Activated T-cell treated with anti-CD3 and anti-CD28 coated beads, Interleukin-2, amount 50 U/mL, for 72 hours (primary cell): ENCODE measurements around the gene NGFR. TPM values are rescaled to one million over a fixed set of nuclear protein-coding genes. Genes with fewer than 3 reads are reported as not detected.

ENCODE experiments used
- ATAC-seq, 2 donors: fragments of 150-1000 bp; cut with Tn5 transposase; replicated peaks in 1 of 2; 2 replicates each; pipeline ENCODE4 v1.10.0; 2021; ENCODE audit warnings: moderate library complexity in 2 of 2, mild to moderate bottlenecking in 1 of 2
- DNase-seq, 2 donors: peaks; one replicate each; pipeline ENCODE4 v3.0.0; 2021 to 2022; ENCODE audit warnings: mixed read lengths in 1 of 2
- H3K27ac Mint-ChIP-seq: one replicate; pipeline ENCODE4 v1.8.0; 2022; ENCODE audit warnings: mild to moderate bottlenecking, moderate library complexity, mixed read lengths
- H3K27me3 Mint-ChIP-seq: one replicate; pipeline ENCODE4 v1.8.0; 2022; ENCODE audit warnings: low read depth, mixed read lengths
- H3K36me3 Mint-ChIP-seq, 2 donors: one replicate each; pipeline ENCODE4 v1.8.0; 2022; ENCODE audit warnings: mixed read lengths in 2 of 2, mild to moderate bottlenecking in 1 of 2; ENCODE audit not compliant: insufficient read depth in 2 of 2
- H3K4me1 Mint-ChIP-seq: one replicate; pipeline ENCODE4 v1.8.0; 2022; ENCODE audit warnings: low read depth, mixed read lengths
- H3K4me3 Mint-ChIP-seq, 2 donors: one replicate each; pipeline ENCODE4 v1.8.0; 2022; ENCODE audit warnings: mild to moderate bottlenecking in 2 of 2, mixed read lengths in 2 of 2, moderate library complexity in 2 of 2
- H3K9me3 Mint-ChIP-seq, 2 donors: one replicate each; pipeline ENCODE4 v1.8.0; 2022; ENCODE audit warnings: mixed read lengths in 2 of 2
- total RNA-seq, 2 donors: library from RNA; stranded (reverse); gene quantifications; one replicate each; pipeline ENCODE4 v1.2.3, GENCODE V29; 2022

The NGFR gene, protein sequence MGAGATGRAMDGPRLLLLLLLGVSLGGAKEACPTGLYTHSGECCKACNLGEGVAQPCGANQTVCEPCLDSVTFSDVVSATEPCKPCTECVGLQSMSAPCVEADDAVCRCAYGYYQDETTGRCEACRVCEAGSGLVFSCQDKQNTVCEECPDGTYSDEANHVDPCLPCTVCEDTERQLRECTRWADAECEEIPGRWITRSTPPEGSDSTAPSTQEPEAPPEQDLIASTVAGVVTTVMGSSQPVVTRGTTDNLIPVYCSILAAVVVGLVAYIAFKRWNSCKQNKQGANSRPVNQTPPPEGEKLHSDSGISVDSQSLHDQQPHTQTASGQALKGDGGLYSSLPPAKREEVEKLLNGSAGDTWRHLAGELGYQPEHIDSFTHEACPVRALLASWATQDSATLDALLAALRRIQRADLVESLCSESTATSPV
- under 1 TPM; 0.14 to 0.28 TPM for total RNA-seq

DNA sequence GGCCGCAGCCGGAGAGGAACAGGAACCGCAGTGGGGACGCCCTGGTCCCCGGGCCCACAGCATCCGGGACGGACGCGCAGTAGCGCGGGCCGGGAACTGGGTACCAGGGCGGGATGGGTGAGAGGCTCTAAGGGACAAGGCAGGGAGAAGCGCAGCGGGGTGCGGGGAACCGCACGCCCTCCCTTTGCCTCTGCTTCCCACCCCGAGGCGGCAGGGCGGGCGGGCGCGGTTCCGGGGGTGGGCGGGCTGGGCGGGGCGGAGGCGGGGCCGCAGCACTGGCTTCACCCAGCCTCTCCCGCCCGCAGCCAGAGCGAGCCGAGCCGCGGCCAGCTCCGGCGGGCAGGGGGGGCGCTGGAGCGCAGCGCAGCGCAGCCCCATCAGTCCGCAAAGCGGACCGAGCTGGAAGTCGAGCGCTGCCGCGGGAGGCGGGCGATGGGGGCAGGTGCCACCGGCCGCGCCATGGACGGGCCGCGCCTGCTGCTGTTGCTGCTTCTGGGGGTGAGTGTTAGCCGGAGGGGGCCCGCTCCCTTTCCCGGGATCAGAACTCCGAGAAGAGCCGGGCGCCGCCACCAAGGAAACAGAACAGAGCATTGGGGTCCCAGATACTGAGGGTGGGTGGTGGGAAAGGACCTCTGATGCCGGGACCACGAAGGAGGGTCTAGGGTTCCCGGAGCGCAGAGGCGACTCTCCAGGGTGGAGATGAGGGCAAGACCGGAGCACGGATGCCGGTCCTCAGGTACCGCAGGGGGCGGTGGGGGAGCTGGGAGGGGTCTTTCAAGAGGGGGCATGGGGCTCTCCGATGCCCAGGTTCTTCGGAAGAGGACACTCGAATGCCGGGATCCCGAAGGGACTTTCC lies at the start of gene NGFR:
NGFR (plus strand) TSS at position 308 of the 856 bp plus-strand sequence; CDS start at position 433, 125 bp downstream.
- peak; percentile 71 to 72 for ATAC-seq
- H3K27me3 Mint-ChIP-seq, result peaks cover 73% of the 10 kb centered on the region
- no peaks in the 10 kb centered on the region for H3K36me3 Mint-ChIP-seq
- peaks cover 8% of the 10 kb centered on the region for H3K4me1 Mint-ChIP-seq
- peak within 1 kb of the TSS; percentile 85 to 88 for H3K4me3 Mint-ChIP-seq
- no peaks in the 10 kb centered on the region for H3K9me3 Mint-ChIP-seq
- peak; percentile 55 to 62 for DNase-seq
- H3K27ac Mint-ChIP-seq, result peak within 1 kb of the TSS; percentile 62

DNA sequence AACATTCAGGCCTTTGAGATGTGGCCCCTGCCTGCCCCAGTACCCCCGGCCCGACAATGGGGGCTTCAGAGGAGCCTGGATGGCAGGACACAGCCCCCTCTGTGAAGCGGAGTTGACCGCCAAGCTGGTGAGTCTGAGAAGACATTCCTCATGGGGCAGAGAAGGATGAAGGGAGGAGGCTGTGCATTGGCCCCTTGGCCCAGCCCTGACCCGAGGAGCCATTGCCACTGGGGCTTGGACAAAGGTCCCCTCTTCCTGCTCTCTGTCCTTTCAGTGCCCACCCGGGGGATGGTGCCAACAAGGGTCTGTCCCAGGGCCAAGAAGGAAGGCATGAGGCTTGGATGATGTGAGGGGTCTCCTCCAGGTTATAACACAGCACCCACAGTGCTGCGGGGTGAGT lies 49.5 kb upstream of the NGFR start:
- Mint-ChIP-seq H3K27me3 (peaks cover 20% of the 10 kb centered on the region), H3K4me3 (no peak overlapping the region), H3K4me1 (no peaks in the 10 kb centered on the region), H3K9me3 (no peaks in the 10 kb centered on the region), H3K36me3 (no peaks in the 10 kb centered on the region), H3K27ac (no peak overlapping the region)
- no peak for ATAC-seq
- no peak for DNase-seq

DNA sequence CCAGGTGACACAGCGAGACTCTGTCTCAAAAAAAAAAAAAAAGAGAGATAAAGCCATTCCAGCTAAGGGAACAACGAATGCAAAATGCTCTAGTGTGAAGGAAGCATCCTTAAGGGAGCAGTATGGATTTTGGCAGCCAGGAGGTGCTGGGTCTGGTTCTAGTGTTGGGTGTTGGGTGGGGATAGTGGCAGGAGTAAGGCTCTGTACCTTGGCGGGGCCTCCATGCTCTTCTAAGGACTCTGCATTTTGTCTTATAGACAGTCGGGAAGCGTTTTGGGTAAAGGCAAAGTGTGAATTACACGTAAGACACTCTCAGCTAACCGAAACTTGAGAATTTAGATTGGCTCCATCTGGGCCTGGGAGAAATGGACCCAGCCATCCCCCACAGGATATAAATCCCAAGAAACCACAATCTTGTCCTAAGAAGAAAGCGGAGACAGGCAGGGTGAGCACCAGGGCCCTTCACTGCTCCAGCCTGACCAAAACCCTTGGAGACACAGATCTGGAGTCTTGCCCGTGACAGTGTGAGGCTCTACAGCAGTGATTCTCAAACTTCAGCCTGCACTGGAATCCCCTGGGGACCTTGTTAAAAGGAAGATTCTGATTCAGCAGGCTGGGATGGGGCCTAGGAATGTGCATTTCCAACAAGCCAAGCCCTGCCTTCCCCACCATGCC lies 47.3 kb upstream of the NGFR start:
- H3K4me1 Mint-ChIP-seq, result no peaks in the 10 kb centered on the region
- H3K36me3 Mint-ChIP-seq, result no peaks in the 10 kb centered on the region
- H3K4me3 Mint-ChIP-seq, result no peak overlapping the region
- DNase-seq (no peak), ATAC-seq (no peak)
- H3K27me3 Mint-ChIP-seq, result peaks cover 2% of the 10 kb centered on the region
- H3K27ac Mint-ChIP-seq, result no peak overlapping the region
- H3K9me3 Mint-ChIP-seq, result no peaks in the 10 kb centered on the region

DNA sequence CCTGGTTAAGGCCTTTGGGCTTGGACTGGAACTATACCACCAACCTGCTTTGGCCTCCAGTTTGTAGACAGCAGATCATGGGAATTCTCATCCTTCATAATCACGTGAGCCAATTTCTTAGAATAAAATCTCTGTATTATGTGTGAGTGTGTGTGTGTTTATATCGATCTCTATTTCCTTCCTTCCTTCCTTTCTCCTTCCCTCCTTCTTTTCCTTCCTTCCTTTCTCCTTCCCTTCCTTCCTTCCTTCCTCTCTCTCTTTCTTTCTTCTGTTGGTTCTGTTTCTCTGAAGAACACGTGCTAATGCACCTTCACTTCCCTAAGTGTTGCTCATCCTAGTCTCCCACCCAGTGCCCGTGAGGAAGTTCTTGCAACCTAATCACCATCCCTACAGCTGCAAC lies 44.9 kb upstream of the NGFR start:
- no peak for DNase-seq
- no peak for ATAC-seq
- H3K4me3 Mint-ChIP-seq, result no peak overlapping the region
- H3K36me3 Mint-ChIP-seq, result no peaks in the 10 kb centered on the region
- peaks cover 6% of the 10 kb centered on the region for H3K27me3 Mint-ChIP-seq
- no peak overlapping the region for H3K27ac Mint-ChIP-seq
- no peaks in the 10 kb centered on the region for H3K9me3 Mint-ChIP-seq
- H3K4me1 Mint-ChIP-seq, result no peaks in the 10 kb centered on the region

DNA sequence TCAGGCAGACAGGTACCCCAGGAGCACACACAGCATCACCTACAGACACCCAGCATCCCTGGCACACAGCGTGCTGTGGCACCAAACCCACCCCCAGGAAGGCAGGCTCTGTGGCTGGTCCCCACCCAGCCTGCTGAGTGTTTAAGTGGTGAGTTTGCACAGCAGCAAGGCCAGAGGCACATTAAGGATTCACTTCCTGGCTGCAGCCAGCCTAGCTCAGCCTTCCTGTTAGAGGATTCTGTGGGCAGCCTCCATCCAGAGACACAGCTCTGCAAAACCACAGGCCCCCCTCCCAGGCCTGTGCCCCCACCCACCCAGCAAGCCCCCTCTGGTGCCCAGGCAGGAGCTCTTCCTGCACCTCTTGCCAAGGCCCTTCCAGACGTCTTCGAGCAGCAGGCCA lies 44.4 kb upstream of the NGFR start:
- H3K4me3 Mint-ChIP-seq, result no peak overlapping the region
- ATAC-seq, result no peak

DNA sequence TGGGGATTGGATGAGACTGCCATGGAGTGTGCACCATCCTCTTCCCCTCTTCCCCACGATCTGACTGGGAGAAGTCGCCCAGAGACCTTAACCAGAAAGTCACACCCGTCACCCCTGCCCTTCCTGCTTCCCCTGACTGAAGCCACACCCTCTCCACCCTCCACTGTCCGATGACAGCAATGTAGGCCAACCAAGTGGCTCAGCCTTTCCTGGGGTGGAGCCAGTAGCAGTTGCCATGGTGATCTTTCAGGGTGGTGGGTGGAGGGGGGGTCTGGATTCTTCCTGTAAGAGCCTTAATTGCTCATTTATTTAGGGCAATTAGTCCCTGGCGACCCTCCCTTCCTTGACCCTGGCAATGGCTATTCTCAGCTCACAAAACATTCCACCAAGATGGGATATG lies 42.9 kb upstream of the NGFR start:
- Mint-ChIP-seq H3K27ac (no peak overlapping the region), H3K36me3 (no peaks in the 10 kb centered on the region), H3K27me3 (peaks cover 21% of the 10 kb centered on the region), H3K4me3 (no peak overlapping the region), H3K9me3 (no peaks in the 10 kb centered on the region), H3K4me1 (peaks cover 5% of the 10 kb centered on the region)
- DNase-seq, result no peak
- ATAC-seq, result no peak

More for the DNA sequence above, 44.4 kb upstream of the NGFR start:
- Mint-ChIP-seq H3K4me1 (no peaks in the 10 kb centered on the region), H3K27me3 (peaks cover 7% of the 10 kb centered on the region), H3K9me3 (no peaks in the 10 kb centered on the region), H3K27ac (no peak overlapping the region), H3K36me3 (no peaks in the 10 kb centered on the region)
- DNase-seq, result no peak

DNA sequence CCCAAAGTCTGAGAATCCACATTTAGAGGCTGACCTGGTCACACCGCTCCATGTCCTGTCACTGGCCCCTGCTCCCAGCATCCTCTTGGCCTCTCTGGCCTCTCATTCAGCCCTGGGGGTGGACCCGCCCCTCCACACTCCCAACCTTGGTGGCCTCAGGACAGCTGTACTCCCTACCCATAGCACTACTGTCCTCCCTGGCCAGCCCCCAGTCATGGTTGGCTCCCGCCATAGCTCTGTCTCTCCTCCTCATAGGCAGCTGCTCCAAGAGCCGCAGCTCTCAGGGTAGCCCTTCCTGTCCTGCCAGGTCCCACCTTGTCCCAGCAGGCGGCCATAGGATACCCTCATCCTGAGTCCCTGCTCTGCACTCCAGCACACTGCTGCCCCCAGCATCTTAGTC lies 42.4 kb upstream of the NGFR start:
- no peak for ATAC-seq
- Mint-ChIP-seq H3K27me3 (peaks cover 26% of the 10 kb centered on the region), H3K9me3 (no peaks in the 10 kb centered on the region), H3K27ac (no peak overlapping the region), H3K36me3 (no peaks in the 10 kb centered on the region), H3K4me1 (peaks cover 5% of the 10 kb centered on the region), H3K4me3 (no peak overlapping the region)
- DNase-seq, result no peak

DNA sequence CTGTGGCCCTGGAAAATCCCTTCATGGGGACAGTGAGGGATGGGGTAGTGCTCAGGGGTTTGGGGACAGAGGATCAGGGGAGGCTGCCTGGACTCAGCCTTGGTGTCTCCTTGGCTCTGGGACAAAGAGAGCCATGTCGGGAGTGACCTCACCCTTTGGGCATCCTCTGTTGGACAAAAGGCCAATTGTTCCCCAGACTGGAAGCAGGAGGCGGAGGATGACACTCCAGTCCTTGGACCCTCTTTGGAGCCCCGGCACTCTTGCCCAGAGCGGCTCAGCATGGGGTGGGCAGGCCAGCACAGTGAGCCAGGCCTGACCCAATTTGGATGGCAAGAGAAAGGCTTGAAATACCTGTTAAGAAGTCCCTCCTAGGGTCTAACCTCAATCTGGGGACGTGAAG lies 41.0 kb upstream of the NGFR start:
- DNase-seq, result no peak
- no peak overlapping the region for H3K4me3 Mint-ChIP-seq
- H3K27me3 Mint-ChIP-seq, result peaks cover 30% of the 10 kb centered on the region
- no peaks in the 10 kb centered on the region for H3K36me3 Mint-ChIP-seq
- H3K9me3 Mint-ChIP-seq, result no peaks in the 10 kb centered on the region
- no peak overlapping the region for H3K27ac Mint-ChIP-seq
- peaks cover 5% of the 10 kb centered on the region for H3K4me1 Mint-ChIP-seq
- ATAC-seq, result no peak

DNA sequence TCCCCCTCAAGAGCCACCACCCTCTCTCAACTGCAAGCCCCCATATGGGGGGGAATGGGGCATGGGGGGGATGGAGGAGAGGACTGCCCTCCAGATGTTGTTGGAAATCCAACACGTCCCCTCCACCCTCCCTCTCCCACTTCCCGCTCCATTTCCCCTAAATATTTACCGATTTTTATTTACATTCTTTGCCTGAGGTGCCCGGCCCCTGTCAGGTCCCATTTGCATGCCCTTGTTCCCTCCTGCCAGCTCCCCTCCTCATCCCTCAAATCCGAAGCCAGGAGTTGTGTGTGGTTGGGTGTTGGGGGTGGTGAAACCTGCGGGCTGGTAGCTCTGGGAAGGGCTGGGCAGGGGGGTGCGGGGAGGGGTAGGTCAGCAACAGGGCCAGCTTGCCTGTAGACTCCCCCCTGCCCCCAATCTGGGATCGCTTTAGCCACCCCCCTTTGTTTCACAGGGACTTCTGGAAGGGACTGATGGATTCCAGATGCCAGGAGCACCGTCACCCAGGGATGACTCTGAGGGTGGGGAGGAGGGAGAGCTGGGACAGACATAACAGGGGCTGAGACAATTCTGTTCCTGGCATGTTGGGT lies 39.7 kb upstream of the NGFR start:
- ATAC-seq, result no peak
- Mint-ChIP-seq H3K9me3 (no peaks in the 10 kb centered on the region), H3K4me1 (peaks cover 5% of the 10 kb centered on the region), H3K36me3 (no peaks in the 10 kb centered on the region), H3K27me3 (peaks cover 41% of the 10 kb centered on the region), H3K4me3 (no peak overlapping the region), H3K27ac (no peak overlapping the region)
- no peak for DNase-seq

DNA sequence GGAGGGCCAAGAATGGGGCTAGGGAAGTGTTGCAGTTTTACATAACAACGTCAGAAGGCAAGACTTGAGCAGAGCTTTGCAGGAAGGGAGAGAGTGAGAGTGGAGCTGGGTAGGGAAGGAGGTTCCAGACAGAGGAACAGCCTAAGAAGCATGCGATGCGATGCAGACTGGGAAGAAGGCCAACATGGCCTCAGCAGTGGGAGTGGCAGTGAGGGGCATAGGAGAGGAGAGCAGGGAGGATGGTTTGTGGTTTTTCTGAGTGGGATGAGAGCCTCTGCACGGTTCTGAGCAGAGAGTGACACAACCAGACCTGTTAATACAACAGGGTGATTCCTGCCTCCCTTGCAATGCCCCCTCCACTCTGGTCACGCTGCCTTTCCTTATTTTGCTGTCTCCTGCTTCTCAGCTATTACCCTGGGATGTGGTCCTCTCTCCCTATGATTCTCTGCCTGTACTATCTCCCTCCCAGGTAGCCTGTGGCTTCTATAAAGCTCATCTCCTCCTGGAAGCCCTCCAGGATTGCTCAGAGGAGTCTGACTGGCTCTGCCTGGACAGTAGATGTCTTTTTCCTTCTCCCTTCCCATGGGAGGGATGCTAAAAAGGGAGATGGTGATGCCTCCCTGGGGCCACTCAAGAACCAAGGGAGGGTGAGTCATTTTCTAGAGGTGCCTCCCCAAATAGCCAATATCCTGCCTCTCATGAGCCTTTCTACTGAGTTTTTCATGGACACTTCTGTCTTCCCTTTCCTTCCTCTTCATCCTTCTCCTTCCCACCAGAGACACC lies 38.7 kb upstream of the NGFR start:
- Mint-ChIP-seq H3K4me3 (no peak overlapping the region), H3K27me3 (peaks cover 41% of the 10 kb centered on the region), H3K4me1 (peaks cover 5% of the 10 kb centered on the region), H3K27ac (no peak overlapping the region), H3K36me3 (no peaks in the 10 kb centered on the region), H3K9me3 (no peaks in the 10 kb centered on the region)
- DNase-seq, result no peak
- ATAC-seq, result no peak

DNA sequence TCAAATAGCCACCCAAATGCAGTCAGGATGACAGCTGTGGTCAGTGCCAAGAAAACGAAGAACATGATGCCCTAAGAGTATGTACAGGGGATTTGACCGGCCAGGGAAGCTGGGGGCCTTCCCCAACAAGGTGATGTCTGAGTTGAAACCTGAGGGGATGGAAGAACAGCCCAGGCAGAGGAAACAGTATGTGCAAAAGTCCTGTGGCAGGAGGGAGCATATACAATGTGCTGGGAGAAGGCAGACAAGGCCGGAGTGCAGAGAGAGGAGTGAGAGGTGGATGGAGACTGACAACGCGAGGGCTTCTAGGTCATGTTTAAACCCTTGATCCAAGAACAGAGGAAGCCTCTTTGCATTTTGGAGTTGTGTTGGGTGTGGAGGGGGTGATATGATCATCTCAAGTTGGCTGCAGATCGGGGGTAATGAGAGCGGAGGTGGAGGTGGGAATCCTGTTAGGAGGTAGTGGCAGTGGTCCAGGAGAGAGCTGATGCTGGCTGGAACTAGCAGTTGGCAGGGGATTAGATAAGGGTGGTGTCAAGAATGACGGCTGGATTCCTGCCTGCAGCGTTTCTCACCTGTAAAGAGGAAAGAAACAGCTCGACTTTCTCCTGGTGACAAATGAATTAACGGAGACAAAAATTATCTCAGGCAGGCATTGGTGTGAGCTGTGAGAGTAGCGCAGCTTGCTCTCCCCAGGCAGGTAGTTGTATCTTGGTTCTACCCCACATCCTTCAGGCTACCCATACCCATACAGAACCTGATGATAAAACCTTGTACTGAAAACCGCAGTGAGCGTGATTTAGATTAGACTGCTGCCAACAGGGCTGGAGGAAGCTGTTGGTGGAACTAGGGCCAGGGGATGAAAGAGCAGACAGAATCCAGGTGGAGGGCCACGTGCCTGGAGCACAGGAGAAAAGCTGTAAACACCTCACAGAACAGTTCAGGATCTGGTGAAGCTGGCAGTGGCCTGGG lies 37.2 kb upstream of the NGFR start:
- DNase-seq, result no peak
- H3K27ac Mint-ChIP-seq, result no peak overlapping the region

More for the DNA sequence above, 37.2 kb upstream of the NGFR start:
- no peaks in the 10 kb centered on the region for H3K9me3 Mint-ChIP-seq
- ATAC-seq, result no peak
- H3K4me3 Mint-ChIP-seq, result no peak overlapping the region
- H3K27me3 Mint-ChIP-seq, result peaks cover 51% of the 10 kb centered on the region
- H3K36me3 Mint-ChIP-seq, result no peaks in the 10 kb centered on the region
- H3K4me1 Mint-ChIP-seq, result peaks cover 5% of the 10 kb centered on the region
